ENCODE measurements around the gene TRIO.

TRIO gene

GRCh38 chr5:14161825-14162556 is 18.8 kb downstream of the TRIO start (continued):
- TF ChIP-seq KLF17 (tag by site-specific recombination; IDR thresholded peaks at IDR 0.05) (no peak), WT1 (tag by site-specific recombination; IDR thresholded peaks at IDR 0.05) (no peak), ZNF624 (tag by site-specific recombination; IDR thresholded peaks at IDR 0.05) (no peak), SP2 (tag by site-specific recombination; IDR thresholded peaks at IDR 0.05) (no peak), ZNF366 (tag by site-specific recombination; conservative IDR thresholded peaks at IDR 0.05) (0 out of 2 replicates have a peak, but pooled peaks have one; percentile 34), ZNF146 (tag by site-specific recombination; IDR thresholded peaks at IDR 0.05) (no peak), ATF2 (tag by site-specific recombination; IDR thresholded peaks at IDR 0.05; ENCODE audit: low read depth) (no peak), ZNF692 (tag by site-specific recombination; IDR thresholded peaks at IDR 0.05) (peak; percentile 49; the same call in 1 of the 2 replicates), ZNF580 (tag by site-specific recombination; IDR thresholded peaks at IDR 0.05) (no peak), ZNF140 (tag by site-specific recombination; IDR thresholded peaks at IDR 0.05) (no peak), ZNF37A (tag by site-specific recombination; IDR thresholded peaks at IDR 0.05) (no peak), ZBTB6 (tag by site-specific recombination; IDR thresholded peaks at IDR 0.05) (no peak), ZNF223 (tag by site-specific recombination; IDR thresholded peaks at IDR 0.05) (no peak), ZNF394 (tag by site-specific recombination; IDR thresholded peaks at IDR 0.05; ENCODE audit: borderline replicate concordance) (no peak), ZNF549 (tag by site-specific recombination; IDR thresholded peaks at IDR 0.05) (no peak), ZBTB8A (tag by site-specific recombination; IDR thresholded peaks at IDR 0.05) (no peak), ZSCAN16 (tag by site-specific recombination; IDR thresholded peaks at IDR 0.05) (no peak), FEZF1 (tag by site-specific recombination; IDR thresholded peaks at IDR 0.05) (peak; percentile 70), ZNF621 (tag by site-specific recombination; IDR thresholded peaks at IDR 0.05) (no peak), ZNF23 (tag by site-specific recombination; IDR thresholded peaks at IDR 0.05; ENCODE audit: borderline replicate concordance) (no peak), ZNF654 (tag by site-specific recombination; IDR thresholded peaks at IDR 0.05; ENCODE audit: low read depth) (no peak), ZNF600 (tag by site-specific recombination; IDR thresholded peaks at IDR 0.05) (peak; percentile 81), ZNF560 (tag by site-specific recombination; IDR thresholded peaks at IDR 0.05; ENCODE audit: borderline replicate concordance) (no peak), ZNF26 (tag by site-specific recombination; IDR thresholded peaks at IDR 0.05) (no peak), ZNF488 (tag by site-specific recombination; IDR thresholded peaks at IDR 0.05) (no peak), IKZF3 (tag by site-specific recombination; IDR thresholded peaks at IDR 0.05) (peak; percentile 77), ZNF121 (tag by site-specific recombination; IDR thresholded peaks at IDR 0.05) (peak; percentile 52; the same call in 1 of the 2 replicates)
